Prostate gland (tissue), 2 donors: ENCODE data around the gene THRB. TPM values are rescaled to one million over a fixed set of nuclear protein-coding genes. Genes with fewer than 3 reads are reported as not detected.

Experiments used
- DNase-seq: peaks from one replicate; pipeline ENCODE4 v3.0.0-alpha.2; 2019; ENCODE audit warnings: low spot score
- H3K27ac ChIP-seq, 2 donors: fragments of 200-600 bp; sonication (generic); 2 replicates each; pipeline ENCODE4 v1.5.1; 2017 to 2019
- H3K27me3 ChIP-seq: fragments of 200-600 bp; sonication (generic); replicated peaks from 2 replicates; pipeline ENCODE4 v1.5.1; 2019; ENCODE audit not compliant: insufficient read depth
- H3K36me3 ChIP-seq, 2 donors: fragments of 200-600 bp; sonication (generic); 1 replicate in 1 of 2; 2 replicates in 1 of 2; pipeline versions ENCODE4 v1.5.1 to v1.8.1; 2017 to 2019
- H3K4me1 ChIP-seq: fragments of 200-600 bp; sonication (generic); replicated peaks from 2 replicates; pipeline ENCODE4 v1.5.1; 2019
- H3K4me3 ChIP-seq, 2 donors: fragments of 200-600 bp; sonication (generic); 2 replicates each; pipeline ENCODE4 v1.5.1; 2017 to 2019
- H3K9me3 ChIP-seq: fragments of 200-600 bp; sonication (generic); 2 replicates; pipeline ENCODE4 v1.5.1; 2017
- POLR2A ChIP-seq: fragments of 450-650 bp; IDR thresholded peaks from one replicate; pipeline ENCODE4 v1.6.1; 2016; ENCODE audit warnings: antibody characterized with exemption, mild to moderate bottlenecking
- POLR2AphosphoS5 ChIP-seq: sonication (generic); formaldehyde crosslinking; IDR thresholded peaks from one replicate; pipeline ENCODE4 v1.6.1; 2017; ENCODE audit warnings: antibody characterized with exemption
- WGBS: methylation state at CpG from one replicate; pipeline ENCODE4 v1.1.5; 2018; 5-methylcytosine and 5-hydroxymethylcytosine counted together
- intact Hi-C: fragments of 100-400 bp; cut with DNase I; formaldehyde crosslinking; loops from one replicate; pipeline ENCODE4 v1.14.2; 2022
- total RNA-seq, 2 donors: library from RNA; depleted of rRNA; stranded (reverse); fragments of >200 nt; gene quantifications; one replicate each; pipeline ENCODE4 v1.1.0, GENCODE V29; 2016
- TF ChIP-seq, protein P1 (sequence below), 4 experiments: fragments of 200-600 bp in 2 of 4; fragments of 450-650 bp in 2 of 4; sonication (generic) in 2 of 4; IDR thresholded peaks; 1 replicate in 3 of 4; 2 replicates in 1 of 4; pipeline ENCODE4 v1.5.1; 2016 to 2019; ENCODE audit warnings: antibody characterized with exemption in 4 of 4, mild to moderate bottlenecking in 2 of 4, moderate library complexity in 2 of 4

Gene THRB
- total RNA-seq, 2 donors from 2014 or later: 13.0 to 39.6 TPM

GRCh38 chr3:24498796-24499195 lies 4.1 kb upstream of the THRB start:
- TF ChIP-seq POLR2A (no peak), POLR2AphosphoS5 (no peak)
- TF ChIP-seq, protein P1, sequence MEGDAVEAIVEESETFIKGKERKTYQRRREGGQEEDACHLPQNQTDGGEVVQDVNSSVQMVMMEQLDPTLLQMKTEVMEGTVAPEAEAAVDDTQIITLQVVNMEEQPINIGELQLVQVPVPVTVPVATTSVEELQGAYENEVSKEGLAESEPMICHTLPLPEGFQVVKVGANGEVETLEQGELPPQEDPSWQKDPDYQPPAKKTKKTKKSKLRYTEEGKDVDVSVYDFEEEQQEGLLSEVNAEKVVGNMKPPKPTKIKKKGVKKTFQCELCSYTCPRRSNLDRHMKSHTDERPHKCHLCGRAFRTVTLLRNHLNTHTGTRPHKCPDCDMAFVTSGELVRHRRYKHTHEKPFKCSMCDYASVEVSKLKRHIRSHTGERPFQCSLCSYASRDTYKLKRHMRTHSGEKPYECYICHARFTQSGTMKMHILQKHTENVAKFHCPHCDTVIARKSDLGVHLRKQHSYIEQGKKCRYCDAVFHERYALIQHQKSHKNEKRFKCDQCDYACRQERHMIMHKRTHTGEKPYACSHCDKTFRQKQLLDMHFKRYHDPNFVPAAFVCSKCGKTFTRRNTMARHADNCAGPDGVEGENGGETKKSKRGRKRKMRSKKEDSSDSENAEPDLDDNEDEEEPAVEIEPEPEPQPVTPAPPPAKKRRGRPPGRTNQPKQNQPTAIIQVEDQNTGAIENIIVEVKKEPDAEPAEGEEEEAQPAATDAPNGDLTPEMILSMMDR (IDR thresholded peaks at IDR 0.05): no peak
- Histone ChIP-seq H3K27me3 (no peaks in the 10 kb centered on the region), H3K9me3 (no peaks in the 10 kb centered on the region), H3K4me3 (no peak overlapping the region), H3K27ac (no peak overlapping the region), H3K36me3 (no peaks in the 10 kb centered on the region), H3K4me1 (no peaks in the 10 kb centered on the region)
- no peak for DNase-seq
- WGBS: 94% methylated on average over 2 of the region's 2 CpGs
- intact Hi-C loops: loop anchor here (5.0 to 10.0 kb wide), 3 partner anchors 134 to 501 kb away; no protein-coding TSS in a partner anchor

GRCh38 chr3:24498391-24498790 lies 3.7 kb upstream of the THRB start:
- TF ChIP-seq, protein P1 (IDR thresholded peaks at IDR 0.05): no peak
- no peak for TF ChIP-seq POLR2A
- no peak for TF ChIP-seq POLR2AphosphoS5
- intact Hi-C loops: loop anchor here (5.0 to 10.0 kb wide), 3 partner anchors 134 to 501 kb away; no protein-coding TSS in a partner anchor
- H3K27me3 ChIP-seq: no peaks in the 10 kb centered on the region

GRCh38 chr3:24497942-24498341 lies 3.3 kb upstream of the THRB start:
- Histone ChIP-seq H3K36me3 (no peaks in the 10 kb centered on the region), H3K27me3 (no peaks in the 10 kb centered on the region), H3K27ac (no peak overlapping the region), H3K4me1 (no peaks in the 10 kb centered on the region), H3K9me3 (no peaks in the 10 kb centered on the region), H3K4me3 (no peak overlapping the region)
- DNase-seq: no peak
- TF ChIP-seq POLR2A (no peak), POLR2AphosphoS5 (no peak)
- TF ChIP-seq, protein P1 (IDR thresholded peaks at IDR 0.05): no peak
- intact Hi-C loops: loop anchor here (5.0 to 10.0 kb wide), 3 partner anchors 133 to 501 kb away; no protein-coding TSS in a partner anchor
- WGBS: 96% methylated on average over 2 of the region's 2 CpGs

More at GRCh38 chr3:24498391-24498790, 3.7 kb upstream of the THRB start:
- Histone ChIP-seq H3K4me3 (no peak overlapping the region), H3K36me3 (no peaks in the 10 kb centered on the region), H3K4me1 (no peaks in the 10 kb centered on the region), H3K9me3 (no peaks in the 10 kb centered on the region), H3K27ac (no peak overlapping the region)
- no peak for DNase-seq
- WGBS: 91% methylated on average over 2 of the region's 2 CpGs

DNA sequence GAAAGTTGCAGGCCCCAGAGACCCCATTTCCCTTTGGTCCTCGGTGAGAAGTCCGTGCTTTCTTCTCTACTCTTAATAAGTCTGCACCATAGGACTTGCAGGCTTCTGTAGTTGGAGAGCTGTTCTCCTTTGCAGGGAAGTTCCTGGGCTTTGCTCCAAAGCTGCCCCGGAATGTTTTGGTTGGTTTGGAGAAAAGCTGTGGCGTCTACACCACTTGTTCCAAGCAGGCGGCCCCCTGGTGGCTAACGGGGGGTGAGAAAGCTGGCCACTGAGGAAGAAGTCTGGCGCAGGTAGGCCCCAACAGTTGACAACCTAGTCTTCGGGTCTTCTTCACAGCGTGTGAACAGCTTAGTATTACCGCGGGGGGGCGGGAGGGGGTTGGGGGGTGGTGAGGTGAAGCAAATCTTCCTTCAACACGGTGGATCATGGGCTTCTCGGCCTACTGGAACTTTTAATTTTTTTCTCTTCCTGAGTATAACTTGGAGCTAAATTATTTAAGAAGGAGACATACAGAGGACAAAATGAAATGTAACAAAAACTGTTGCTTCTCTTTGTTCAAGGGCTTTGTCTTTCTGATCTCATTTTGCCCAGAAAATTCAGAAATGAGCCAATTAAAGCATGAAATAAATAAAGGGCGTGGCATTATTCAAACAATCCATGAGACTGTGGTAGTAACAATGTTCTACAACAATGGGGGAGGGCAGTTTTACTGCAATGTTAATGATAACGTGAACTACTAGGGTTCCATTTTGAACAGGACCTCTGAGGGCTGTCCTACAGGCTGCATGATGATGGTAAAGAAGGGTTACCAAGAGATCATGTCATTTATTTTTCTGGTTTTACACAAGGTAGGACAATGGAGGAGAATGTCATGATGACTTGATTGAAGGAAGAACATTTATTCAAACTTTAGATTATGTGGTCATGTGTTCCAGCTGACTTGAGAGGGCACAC lies 2.2 kb upstream of the THRB start:
- DNase-seq: peak; percentile 30
- Histone ChIP-seq H3K36me3 (no peaks in the 10 kb centered on the region), H3K27me3 (no peaks in the 10 kb centered on the region), H3K27ac (no peak overlapping the region), H3K9me3 (no peaks in the 10 kb centered on the region), H3K4me1 (no peaks in the 10 kb centered on the region), H3K4me3 (no peak overlapping the region)
- 60% methylated on average over 16 of the region's 16 CpGs for WGBS
- TF ChIP-seq POLR2AphosphoS5 (no peak), POLR2A (no peak)
- TF ChIP-seq, protein P1 (IDR thresholded peaks at IDR 0.05): peak in 2 of 4 experiments; percentile 22 to 29
- intact Hi-C loops: loop anchor here (5.0 to 10.0 kb wide), 3 partner anchors 132 to 500 kb away; no protein-coding TSS in a partner anchor
